ENCODE measurements around the gene PTGER1.
"Not testable (repeated sequence)": the region's sequence is repeated elsewhere in the genome, so short reads cannot be mapped to it uniquely, and the experiment has no call there.

PTGER1 gene

GRCh38 chr19:14473978-14474578 lies 1.1 kb downstream of the PTGER1 start:
- H3K27me3 Mint-ChIP-seq (ENCODE audit: low read depth) = peaks cover 17% of the 10 kb centered on the region
- peak overlapping the region; percentile 46 for H3K4me3 Mint-ChIP-seq

DNA sequence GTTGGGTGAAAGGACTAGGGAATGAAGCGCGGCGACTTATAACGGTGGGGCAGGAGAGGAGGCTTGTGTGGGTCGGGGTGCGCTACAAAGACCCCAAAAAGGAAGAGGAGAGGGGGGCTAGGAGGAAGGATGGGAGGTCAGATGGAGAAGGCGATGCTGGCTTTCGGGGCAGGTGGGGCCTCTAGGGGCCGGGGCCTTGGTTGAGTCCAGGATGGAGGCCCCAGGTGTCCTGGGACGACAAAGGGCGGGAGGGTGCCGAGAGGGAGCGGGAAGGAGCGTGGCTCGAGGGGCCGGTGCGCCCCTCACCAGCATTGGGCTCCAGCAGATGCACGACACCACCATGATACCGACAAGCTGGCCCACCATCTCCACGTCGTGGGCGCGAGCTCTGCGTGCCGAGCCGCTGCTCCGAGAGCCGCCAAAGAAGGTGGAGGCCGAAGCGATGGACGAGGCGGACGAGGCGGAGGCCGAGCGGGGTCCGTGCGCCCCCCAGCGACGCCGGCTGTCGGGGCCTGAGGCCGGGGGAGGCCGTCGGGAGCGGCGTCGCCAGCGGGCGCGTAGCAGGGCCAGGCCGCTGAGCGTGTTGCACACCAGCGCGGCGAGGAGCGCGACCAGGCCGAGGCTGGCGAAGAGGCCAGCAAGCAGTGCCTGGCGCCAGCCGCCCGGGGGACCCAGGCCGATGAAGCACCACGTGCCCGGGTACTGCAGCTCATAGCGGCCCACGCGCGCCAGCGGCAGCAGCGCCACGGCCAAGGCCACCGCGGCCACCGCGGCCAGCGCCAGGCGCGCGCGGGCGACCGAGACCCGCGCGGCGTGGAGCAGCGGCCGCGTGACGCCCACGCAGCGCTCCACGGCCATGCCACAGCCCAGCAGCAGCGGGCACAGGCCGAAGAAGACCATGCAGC lies 1.8 kb downstream of the PTGER1 start:
- Mint-ChIP-seq H3K4me1 (ENCODE audit: low read depth) (peaks cover 21% of the 10 kb centered on the region), H3K9me3 (no peaks in the 10 kb centered on the region), H3K27me3 (ENCODE audit: low read depth) (peaks cover 17% of the 10 kb centered on the region), H3K36me3 (ENCODE audit: low read depth) (peaks cover 21% of the 10 kb centered on the region), H3K27ac (no peak overlapping the region), H3K4me3 (peak overlapping the region; percentile 5)
- no peak for DNase-seq (ENCODE audit: low spot score)

More at GRCh38 chr19:14473978-14474578, 1.1 kb downstream of the PTGER1 start:
- peak overlapping the region; percentile 31 for H3K27ac Mint-ChIP-seq
- H3K36me3 Mint-ChIP-seq (ENCODE audit: low read depth) = peaks cover 16% of the 10 kb centered on the region
- no peaks in the 10 kb centered on the region for H3K9me3 Mint-ChIP-seq
- H3K4me1 Mint-ChIP-seq (ENCODE audit: low read depth) = peaks cover 21% of the 10 kb centered on the region
- DNase-seq (ENCODE audit: low spot score) = no peak

GRCh38 chr19:14472202-14472938 lies 2.8 kb downstream of the PTGER1 start:
- H3K9me3 Mint-ChIP-seq = no peaks in the 10 kb centered on the region
- no peak overlapping the region for H3K4me3 Mint-ChIP-seq
- H3K27ac Mint-ChIP-seq = no peak overlapping the region
- H3K36me3 Mint-ChIP-seq (ENCODE audit: low read depth) = peaks cover 29% of the 10 kb centered on the region
- peak; percentile 75 for DNase-seq (ENCODE audit: low spot score)
- peaks cover 21% of the 10 kb centered on the region for H3K4me1 Mint-ChIP-seq (ENCODE audit: low read depth)
- H3K27me3 Mint-ChIP-seq (ENCODE audit: low read depth) = peaks cover 17% of the 10 kb centered on the region

- H3K27ac Mint-ChIP-seq = no peak overlapping the region
- peaks cover 34% of the 10 kb centered on the region for H3K36me3 Mint-ChIP-seq (ENCODE audit: low read depth)
- no peak overlapping the region for H3K4me3 Mint-ChIP-seq
- DNase-seq (ENCODE audit: low spot score) = no peak
- H3K9me3 Mint-ChIP-seq = no peaks in the 10 kb centered on the region
- peaks cover 17% of the 10 kb centered on the region for H3K27me3 Mint-ChIP-seq (ENCODE audit: low read depth)
- peaks cover 20% of the 10 kb centered on the region for H3K4me1 Mint-ChIP-seq (ENCODE audit: low read depth)
These were observed 3.5 kb downstream of the PTGER1 start for GRCh38 chr19:14471436-14472187.

DNA sequence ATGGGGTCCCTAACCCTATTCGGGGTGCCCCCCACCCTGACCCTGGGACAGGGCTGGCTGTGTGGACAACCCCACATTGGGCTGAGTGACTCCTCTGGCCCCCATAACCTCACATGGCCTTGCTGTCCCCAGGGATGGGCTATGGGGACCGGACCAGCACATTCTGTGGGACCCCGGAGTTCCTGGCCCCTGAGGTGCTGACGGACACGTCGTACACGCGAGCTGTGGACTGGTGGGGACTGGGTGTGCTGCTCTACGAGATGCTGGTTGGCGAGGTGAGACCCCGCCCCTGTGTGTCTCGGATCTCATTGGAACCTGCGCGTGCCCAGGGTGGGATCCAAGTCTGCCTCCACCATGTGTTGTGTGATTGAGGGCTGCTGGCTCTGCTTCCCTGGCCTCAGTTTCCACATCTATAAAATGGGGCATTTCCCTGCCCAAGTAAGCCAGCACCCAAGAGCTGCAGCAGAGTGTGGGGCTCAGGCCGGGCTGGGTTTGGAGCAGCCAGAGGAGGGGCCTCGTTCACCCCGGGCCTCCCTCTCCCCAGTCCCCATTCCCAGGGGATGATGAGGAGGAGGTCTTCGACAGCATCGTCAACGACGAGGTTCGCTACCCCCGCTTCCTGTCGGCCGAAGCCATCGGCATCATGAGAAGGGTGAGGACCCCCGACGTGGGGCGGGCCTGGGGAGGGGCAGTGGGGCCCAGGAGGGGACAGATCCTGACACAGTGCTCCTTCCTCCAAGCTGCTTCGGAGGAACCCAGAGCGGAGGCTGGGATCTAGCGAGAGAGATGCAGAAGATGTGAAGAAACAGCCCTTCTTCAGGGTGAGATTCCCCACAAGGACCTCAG lies 4.9 kb downstream of the PTGER1 start:
- DNase-seq (ENCODE audit: low spot score) = no peak
- peaks cover 40% of the 10 kb centered on the region for H3K36me3 Mint-ChIP-seq (ENCODE audit: low read depth)
- no peak overlapping the region for H3K27ac Mint-ChIP-seq
- H3K27me3 Mint-ChIP-seq (ENCODE audit: low read depth) = peaks cover 17% of the 10 kb centered on the region
- H3K4me1 Mint-ChIP-seq (ENCODE audit: low read depth) = peaks cover 10% of the 10 kb centered on the region
- H3K4me3 Mint-ChIP-seq = no peak overlapping the region
- no peaks in the 10 kb centered on the region for H3K9me3 Mint-ChIP-seq

- peaks cover 2% of the 10 kb centered on the region for H3K4me1 Mint-ChIP-seq (ENCODE audit: low read depth)
- DNase-seq (ENCODE audit: low spot score) = no peak
- peaks cover 4% of the 10 kb centered on the region for H3K27me3 Mint-ChIP-seq (ENCODE audit: low read depth)
- H3K4me3 Mint-ChIP-seq = no peak overlapping the region
- H3K27ac Mint-ChIP-seq = no peak overlapping the region
- H3K9me3 Mint-ChIP-seq = no peaks in the 10 kb centered on the region
- peaks cover 56% of the 10 kb centered on the region for H3K36me3 Mint-ChIP-seq (ENCODE audit: low read depth)
These were observed 7.3 kb downstream of the PTGER1 start for GRCh38 chr19:14467816-14468215.

DNA sequence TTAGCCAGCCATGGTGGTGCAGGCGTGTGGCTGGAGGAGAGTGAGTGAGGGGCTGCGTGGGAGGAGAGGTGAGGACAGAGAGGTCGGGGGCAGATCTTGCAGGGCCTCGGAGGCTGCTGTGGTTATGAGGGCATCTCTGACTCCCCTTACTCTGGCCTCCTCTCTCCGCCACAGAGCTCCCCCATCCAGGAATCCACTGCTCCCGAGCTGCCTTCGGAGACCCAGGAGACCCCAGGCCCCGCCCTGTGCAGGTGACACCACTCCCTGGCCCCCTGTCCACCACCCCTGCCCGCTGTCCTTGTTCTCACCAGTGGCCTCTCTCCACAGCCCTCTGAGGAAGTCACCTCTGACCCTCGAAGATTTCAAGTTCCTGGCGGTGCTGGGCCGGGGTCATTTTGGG lies 7.8 kb downstream of the PTGER1 start:
- Mint-ChIP-seq H3K36me3 (ENCODE audit: low read depth) (peaks cover 59% of the 10 kb centered on the region), H3K4me1 (ENCODE audit: low read depth) (peaks cover 2% of the 10 kb centered on the region), H3K27me3 (ENCODE audit: low read depth) (no peaks in the 10 kb centered on the region), H3K27ac (no peak overlapping the region), H3K9me3 (no peaks in the 10 kb centered on the region), H3K4me3 (no peak overlapping the region)
- DNase-seq (ENCODE audit: low spot score) = no peak

GRCh38 chr19:14463747-14464146 lies 11.4 kb downstream of the PTGER1 start:
- H3K27ac Mint-ChIP-seq = no peak overlapping the region
- peaks cover 2% of the 10 kb centered on the region for H3K4me1 Mint-ChIP-seq (ENCODE audit: low read depth)
- H3K36me3 Mint-ChIP-seq (ENCODE audit: low read depth) = peaks cover 58% of the 10 kb centered on the region
- no peaks in the 10 kb centered on the region for H3K9me3 Mint-ChIP-seq
- H3K27me3 Mint-ChIP-seq (ENCODE audit: low read depth) = no peaks in the 10 kb centered on the region
- DNase-seq (ENCODE audit: low spot score) = no peak
- H3K4me3 Mint-ChIP-seq = no peak overlapping the region

DNA sequence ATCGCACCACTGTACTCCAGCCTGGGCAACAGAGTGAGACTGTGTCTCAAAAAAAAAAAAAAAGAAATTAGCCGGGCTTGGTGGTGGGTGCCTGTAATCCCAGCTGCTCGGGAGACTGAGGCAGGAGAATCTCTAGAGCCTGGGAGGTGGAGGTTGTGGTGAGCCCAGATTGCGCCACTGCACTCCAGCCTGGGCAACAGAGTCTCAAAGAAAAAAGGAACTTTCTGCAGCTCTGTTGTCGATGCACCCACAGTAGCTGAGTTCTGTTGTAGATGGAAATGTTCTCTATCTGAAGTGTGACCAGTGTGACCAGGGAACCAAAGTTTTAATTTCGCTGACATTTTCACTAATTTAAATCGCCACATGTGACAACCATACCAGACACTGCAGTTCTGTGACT lies 12.8 kb downstream of the PTGER1 start:
- not testable (repeated sequence) for H3K9me3 Mint-ChIP-seq; H3K27ac Mint-ChIP-seq; H3K4me3 Mint-ChIP-seq; H3K27me3 Mint-ChIP-seq (ENCODE audit: low read depth); DNase-seq (ENCODE audit: low spot score); H3K4me1 Mint-ChIP-seq (ENCODE audit: low read depth)
- peaks cover 56% of the 10 kb centered on the region for H3K36me3 Mint-ChIP-seq (ENCODE audit: low read depth)

DNA sequence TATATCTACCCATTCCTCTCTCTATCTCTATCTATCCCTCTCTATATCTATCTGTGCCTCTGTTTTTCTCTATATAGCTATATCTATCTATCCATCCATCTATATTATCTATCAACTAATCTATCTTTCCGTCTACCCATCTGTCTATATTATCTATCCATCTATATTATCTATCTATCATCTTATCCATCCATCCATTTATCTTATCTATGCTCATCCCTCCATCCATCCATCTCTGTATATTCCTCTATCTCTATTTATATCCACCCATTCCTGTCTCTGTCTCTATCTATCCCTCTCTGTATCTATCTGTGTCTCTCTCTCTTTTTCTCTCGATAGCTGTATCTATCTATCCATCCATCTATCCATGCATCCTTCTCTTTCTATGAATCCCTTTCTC lies 14.2 kb downstream of the PTGER1 start:
- Mint-ChIP-seq H3K36me3 (ENCODE audit: low read depth) (peaks cover 52% of the 10 kb centered on the region), H3K27me3 (ENCODE audit: low read depth) (no peaks in the 10 kb centered on the region), H3K4me1 (ENCODE audit: low read depth) (peaks cover 2% of the 10 kb centered on the region), H3K4me3 (no peak overlapping the region), H3K27ac (no peak overlapping the region), H3K9me3 (no peaks in the 10 kb centered on the region)
- DNase-seq (ENCODE audit: low spot score) = no peak

GRCh38 chr19:14459703-14460102 lies 15.5 kb downstream of the PTGER1 start:
- no peak overlapping the region for H3K27ac Mint-ChIP-seq
- H3K4me3 Mint-ChIP-seq = no peak overlapping the region
- H3K4me1 Mint-ChIP-seq (ENCODE audit: low read depth) = peaks cover 2% of the 10 kb centered on the region
- no peaks in the 10 kb centered on the region for H3K9me3 Mint-ChIP-seq
- H3K27me3 Mint-ChIP-seq (ENCODE audit: low read depth) = no peaks in the 10 kb centered on the region
- no peak for DNase-seq (ENCODE audit: low spot score)
- peaks cover 48% of the 10 kb centered on the region for H3K36me3 Mint-ChIP-seq (ENCODE audit: low read depth)

GRCh38 chr19:14452303-14452702 lies 22.9 kb downstream of the PTGER1 start:
- H3K36me3 Mint-ChIP-seq (ENCODE audit: low read depth) = peaks cover 46% of the 10 kb centered on the region
- H3K4me3 Mint-ChIP-seq; H3K27me3 Mint-ChIP-seq (ENCODE audit: low read depth); H3K9me3 Mint-ChIP-seq; H3K27ac Mint-ChIP-seq; DNase-seq (ENCODE audit: low spot score); H3K4me1 Mint-ChIP-seq (ENCODE audit: low read depth): not testable (repeated sequence)

DNA sequence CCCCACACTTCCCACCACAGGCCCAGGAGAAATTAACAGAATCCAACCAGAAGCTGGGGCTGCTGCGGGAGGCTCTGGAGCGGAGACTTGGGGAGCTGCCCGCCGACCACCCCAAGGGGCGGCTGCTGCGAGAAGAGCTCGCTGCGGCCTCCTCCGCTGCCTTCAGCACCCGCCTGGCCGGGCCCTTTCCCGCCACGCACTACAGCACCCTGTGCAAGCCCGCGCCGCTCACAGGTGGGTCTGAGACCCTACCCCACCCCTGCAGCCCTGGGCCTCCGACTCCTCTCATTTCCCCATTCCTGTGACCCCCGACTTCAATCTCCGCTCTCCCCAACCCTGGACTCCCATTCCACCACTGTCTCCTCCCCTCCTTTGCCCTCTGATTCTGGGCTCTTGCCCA lies 24.3 kb downstream of the PTGER1 start:
- no peak for DNase-seq (ENCODE audit: low spot score)
- Mint-ChIP-seq H3K36me3 (ENCODE audit: low read depth) (peaks cover 51% of the 10 kb centered on the region), H3K27ac (no peak overlapping the region), H3K4me1 (ENCODE audit: low read depth) (peaks cover 7% of the 10 kb centered on the region), H3K27me3 (ENCODE audit: low read depth) (no peaks in the 10 kb centered on the region), H3K4me3 (no peak overlapping the region), H3K9me3 (no peaks in the 10 kb centered on the region)

Measured in T-helper 2 cell treated with Interferon-gamma antibody and Interleukin-4, amounts not matched to agents 5 μg/mL and 100 μg/mL, for 36 hours (primary cell).